ENCODE measurements around the gene ZIM2. TPM values are rescaled to one million over a fixed set of nuclear protein-coding genes. Genes with fewer than 3 reads are reported as not detected.

ZIM2 gene
- total and polyA plus RNA-seq, 2 experiments from 2014 or later = not detected

GRCh38 chr19:56764196-56764695 is 76.3 kb downstream of the ZIM2 start:
- Histone ChIP-seq H3K9me2 (ENCODE audit: insufficient read depth) (no peaks in the 10 kb centered on the region), H3K36me3 (ENCODE audit: insufficient read depth) (no peaks in the 10 kb centered on the region), H4K20me1 (replicated peaks; ENCODE audit: insufficient read depth) (no peaks in the 10 kb centered on the region), H3K27ac (ENCODE audit: low read depth) (no peak overlapping the region), H2AFZ (no peak overlapping the region), H3K27me3 (ENCODE audit: insufficient read depth) (no peaks in the 10 kb centered on the region), H3K4me2 (no peak overlapping the region), H3F3A (replicated peaks; ENCODE audit: low read depth) (no peaks in the 10 kb centered on the region), H3K4me1 (ENCODE audit: insufficient read depth) (no peaks in the 10 kb centered on the region), H3K4me3 (no peak overlapping the region), H3K79me2 (replicated peaks; ENCODE audit: insufficient read depth) (no peaks in the 10 kb centered on the region)
- H3K27me3 Mint-ChIP-seq (ENCODE audit: insufficient read depth, low read depth, poor library complexity) = peaks cover 6% of the 10 kb centered on the region
- no peaks in the 10 kb centered on the region for H3K4me1 Mint-ChIP-seq
- DNase-seq (ENCODE audit: low spot score) (no peak), ATAC-seq (no peak)
- no peak overlapping the region for H3K27ac Mint-ChIP-seq
- peaks cover 47% of the 10 kb centered on the region for H3K36me3 Mint-ChIP-seq (ENCODE audit: low read depth)
- H3K9me3 Mint-ChIP-seq = peaks cover 98% of the 10 kb centered on the region
- no peak for TF ChIP-seq STAT1 (IDR thresholded peaks at IDR 0.05; ENCODE audit: unreplicated experiment)
- no peak for TF ChIP-seq EZH2phosphoT487 (IDR thresholded peaks at IDR 0.05; ENCODE audit: unreplicated experiment)
- TF ChIP-seq REST (IDR thresholded peaks at IDR 0.05; ENCODE audit: unreplicated experiment) = no peak
- no peak for TF ChIP-seq CTCF (conservative IDR thresholded peaks at IDR 0.05; ENCODE audit: low read depth in 2 of 2)
- no peak for TF ChIP-seq CREB1 (CRISPR knock-in tag; IDR thresholded peaks at IDR 0.05; ENCODE audit: low read depth)
- TF ChIP-seq ZNF331 (CRISPR knock-in tag; IDR thresholded peaks at IDR 0.05; ENCODE audit: low read depth) = no peak
- TF ChIP-seq, protein P1, sequence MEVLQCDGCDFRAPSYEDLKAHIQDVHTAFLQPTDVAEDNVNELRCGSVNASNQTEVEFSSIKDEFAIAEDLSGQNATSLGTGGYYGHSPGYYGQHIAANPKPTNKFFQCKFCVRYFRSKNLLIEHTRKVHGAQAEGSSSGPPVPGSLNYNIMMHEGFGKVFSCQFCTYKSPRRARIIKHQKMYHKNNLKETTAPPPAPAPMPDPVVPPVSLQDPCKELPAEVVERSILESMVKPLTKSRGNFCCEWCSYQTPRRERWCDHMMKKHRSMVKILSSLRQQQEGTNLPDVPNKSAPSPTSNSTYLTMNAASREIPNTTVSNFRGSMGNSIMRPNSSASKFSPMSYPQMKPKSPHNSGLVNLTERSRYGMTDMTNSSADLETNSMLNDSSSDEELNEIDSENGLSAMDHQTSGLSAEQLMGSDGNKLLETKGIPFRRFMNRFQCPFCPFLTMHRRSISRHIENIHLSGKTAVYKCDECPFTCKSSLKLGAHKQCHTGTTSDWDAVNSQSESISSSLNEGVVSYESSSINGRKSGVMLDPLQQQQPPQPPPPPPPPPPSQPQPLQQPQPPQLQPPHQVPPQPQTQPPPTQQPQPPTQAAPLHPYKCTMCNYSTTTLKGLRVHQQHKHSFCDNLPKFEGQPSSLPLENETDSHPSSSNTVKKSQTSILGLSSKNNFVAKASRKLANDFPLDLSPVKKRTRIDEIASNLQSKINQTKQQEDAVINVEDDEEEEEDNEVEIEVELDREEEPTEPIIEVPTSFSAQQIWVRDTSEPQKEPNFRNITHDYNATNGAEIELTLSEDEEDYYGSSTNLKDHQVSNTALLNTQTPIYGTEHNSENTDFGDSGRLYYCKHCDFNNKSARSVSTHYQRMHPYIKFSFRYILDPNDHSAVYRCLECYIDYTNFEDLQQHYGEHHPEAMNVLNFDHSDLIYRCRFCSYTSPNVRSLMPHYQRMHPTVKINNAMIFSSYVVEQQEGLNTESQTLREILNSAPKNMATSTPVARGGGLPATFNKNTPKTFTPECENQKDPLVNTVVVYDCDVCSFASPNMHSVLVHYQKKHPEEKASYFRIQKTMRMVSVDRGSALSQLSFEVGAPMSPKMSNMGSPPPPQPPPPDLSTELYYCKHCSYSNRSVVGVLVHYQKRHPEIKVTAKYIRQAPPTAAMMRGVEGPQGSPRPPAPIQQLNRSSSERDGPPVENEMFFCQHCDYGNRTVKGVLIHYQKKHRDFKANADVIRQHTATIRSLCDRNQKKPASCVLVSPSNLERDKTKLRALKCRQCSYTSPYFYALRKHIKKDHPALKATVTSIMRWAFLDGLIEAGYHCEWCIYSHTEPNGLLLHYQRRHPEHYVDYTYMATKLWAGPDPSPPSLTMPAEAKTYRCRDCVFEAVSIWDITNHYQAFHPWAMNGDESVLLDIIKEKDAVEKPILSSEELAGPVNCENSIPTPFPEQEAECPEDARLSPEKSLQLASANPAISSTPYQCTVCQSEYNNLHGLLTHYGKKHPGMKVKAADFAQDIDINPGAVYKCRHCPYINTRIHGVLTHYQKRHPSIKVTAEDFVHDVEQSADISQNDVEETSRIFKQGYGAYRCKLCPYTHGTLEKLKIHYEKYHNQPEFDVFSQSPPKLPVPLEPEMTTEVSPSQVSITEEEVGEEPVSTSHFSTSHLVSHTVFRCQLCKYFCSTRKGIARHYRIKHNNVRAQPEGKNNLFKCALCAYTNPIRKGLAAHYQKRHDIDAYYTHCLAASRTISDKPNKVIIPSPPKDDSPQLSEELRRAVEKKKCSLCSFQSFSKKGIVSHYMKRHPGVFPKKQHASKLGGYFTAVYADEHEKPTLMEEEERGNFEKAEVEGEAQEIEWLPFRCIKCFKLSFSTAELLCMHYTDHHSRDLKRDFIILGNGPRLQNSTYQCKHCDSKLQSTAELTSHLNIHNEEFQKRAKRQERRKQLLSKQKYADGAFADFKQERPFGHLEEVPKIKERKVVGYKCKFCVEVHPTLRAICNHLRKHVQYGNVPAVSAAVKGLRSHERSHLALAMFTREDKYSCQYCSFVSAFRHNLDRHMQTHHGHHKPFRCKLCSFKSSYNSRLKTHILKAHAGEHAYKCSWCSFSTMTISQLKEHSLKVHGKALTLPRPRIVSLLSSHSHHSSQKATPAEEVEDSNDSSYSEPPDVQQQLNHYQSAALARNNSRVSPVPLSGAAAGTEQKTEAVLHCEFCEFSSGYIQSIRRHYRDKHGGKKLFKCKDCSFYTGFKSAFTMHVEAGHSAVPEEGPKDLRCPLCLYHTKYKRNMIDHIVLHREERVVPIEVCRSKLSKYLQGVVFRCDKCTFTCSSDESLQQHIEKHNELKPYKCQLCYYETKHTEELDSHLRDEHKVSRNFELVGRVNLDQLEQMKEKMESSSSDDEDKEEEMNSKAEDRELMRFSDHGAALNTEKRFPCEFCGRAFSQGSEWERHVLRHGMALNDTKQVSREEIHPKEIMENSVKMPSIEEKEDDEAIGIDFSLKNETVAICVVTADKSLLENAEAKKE (CRISPR knock-in tag; IDR thresholded peaks at IDR 0.05) = no peak
- no peak for TF ChIP-seq NANOG (IDR thresholded peaks at IDR 0.05; ENCODE audit: borderline replicate concordance)
- no peak for TF ChIP-seq POLR2AphosphoS5 (IDR thresholded peaks at IDR 0.05; ENCODE audit: low read depth)
- no peak for TF ChIP-seq EZH2 (IDR thresholded peaks at IDR 0.05; ENCODE audit: low read depth, unreplicated experiment)
- no peak for TF ChIP-seq ZNF114 (CRISPR knock-in tag; IDR thresholded peaks at IDR 0.05)
- TF ChIP-seq ETS1 (IDR thresholded peaks at IDR 0.05) = no peak
- TF ChIP-seq JUNB (IDR thresholded peaks at IDR 0.05; ENCODE audit: unreplicated experiment) = no peak
- no peak overlapping the region for H3K4me3 Mint-ChIP-seq
